ENCODE measurements around the gene PCDHGA7. TPM values are rescaled to one million over a fixed set of nuclear protein-coding genes. Genes with fewer than 3 reads are reported as not detected.

Gene PCDHGA7
- total RNA-seq, 2 donors from 2014 or later = 0.40 to 1.9 TPM

GRCh38 chr5:141356133-141356532, 26.4 kb upstream of the PCDHGA7 start:
- no peak for TF ChIP-seq CTCF (conservative IDR thresholded peaks at IDR 0.05)
- Histone ChIP-seq H3K27me3 (ENCODE audit: control insufficient read depth, insufficient read depth, low read length, poor library complexity, severe bottlenecking) (no peaks in the 10 kb centered on the region), H3K4me3 (ENCODE audit: low read length) (no peak overlapping the region), H3K36me3 (ENCODE audit: control insufficient read depth, insufficient read depth, low read length) (no peaks in the 10 kb centered on the region), H3K9me3 (ENCODE audit: control insufficient read depth, low read length) (peaks cover 66% of the 10 kb centered on the region), H3K4me1 (ENCODE audit: control insufficient read depth, insufficient read depth, low read length) (no peaks in the 10 kb centered on the region), H3K9ac (ENCODE audit: extremely low read depth, low read length, poor library complexity, severe bottlenecking) (no peak overlapping the region), H3K27ac (ENCODE audit: low read depth, low read length) (no peak overlapping the region)
- H3K4me1 Mint-ChIP-seq = no peaks in the 10 kb centered on the region
- peaks cover 68% of the 10 kb centered on the region for H3K9me3 Mint-ChIP-seq
- H3K4me3 Mint-ChIP-seq = no peak overlapping the region
- WGBS, 2 experiments (ENCODE audit: insufficient coverage in 1 of 2, insufficient read length in 1 of 2) = 80 to 96% methylated on average over 4 to 5 of the region's 5 CpGs
- no peaks in the 10 kb centered on the region for H3K27me3 Mint-ChIP-seq (ENCODE audit: insufficient read depth)
- peaks cover 57% of the 10 kb centered on the region for H3K36me3 Mint-ChIP-seq (ENCODE audit: low read depth)
- H3K27ac Mint-ChIP-seq = no peak overlapping the region
- no peak for DNase-seq

- Histone ChIP-seq H3K27ac (ENCODE audit: low read depth, low read length) (no peak overlapping the region), H3K4me3 (ENCODE audit: low read length) (no peak overlapping the region), H3K9ac (ENCODE audit: extremely low read depth, low read length, poor library complexity, severe bottlenecking) (no peak overlapping the region), H3K9me3 (ENCODE audit: control insufficient read depth, low read length) (peaks cover 65% of the 10 kb centered on the region), H3K36me3 (ENCODE audit: control insufficient read depth, insufficient read depth, low read length) (no peaks in the 10 kb centered on the region), H3K27me3 (ENCODE audit: control insufficient read depth, insufficient read depth, low read length, poor library complexity, severe bottlenecking) (no peaks in the 10 kb centered on the region), H3K4me1 (ENCODE audit: control insufficient read depth, insufficient read depth, low read length) (no peaks in the 10 kb centered on the region)
- Mint-ChIP-seq H3K4me3 (no peak overlapping the region), H3K27me3 (ENCODE audit: insufficient read depth) (no peaks in the 10 kb centered on the region), H3K4me1 (no peaks in the 10 kb centered on the region), H3K9me3 (peaks cover 69% of the 10 kb centered on the region), H3K27ac (no peak overlapping the region), H3K36me3 (ENCODE audit: low read depth) (peaks cover 55% of the 10 kb centered on the region)
- 94 to 98% methylated on average over 18 to 19 of the region's 19 CpGs for WGBS, 2 experiments (ENCODE audit: insufficient coverage in 1 of 2, insufficient read length in 1 of 2)
- DNase-seq = no peak
- no peak for TF ChIP-seq CTCF (conservative IDR thresholded peaks at IDR 0.05)
Observed at GRCh38 chr5:141356950-141357349, 25.6 kb upstream of the PCDHGA7 start.

GRCh38 chr5:141359790-141360426, 22.6 kb upstream of the PCDHGA7 start, which contains the start of gene PCDHGB2:
TSS of gene PCDHGB2 (plus strand) at chr5:141359994. CDS start at chr5:141360136, 142 bp downstream.
- Histone ChIP-seq H3K9me3 (ENCODE audit: control insufficient read depth, low read length) (peaks cover 61% of the 10 kb centered on the region), H3K27ac (ENCODE audit: low read depth, low read length) (no peak within 1 kb of the TSS), H3K4me1 (ENCODE audit: control insufficient read depth, insufficient read depth, low read length) (no peaks in the 10 kb centered on the region), H3K4me3 (ENCODE audit: low read length) (no peak within 1 kb of the TSS), H3K9ac (ENCODE audit: extremely low read depth, low read length, poor library complexity, severe bottlenecking) (no peak within 1 kb of the TSS), H3K27me3 (ENCODE audit: control insufficient read depth, insufficient read depth, low read length, poor library complexity, severe bottlenecking) (no peaks in the 10 kb centered on the region), H3K36me3 (ENCODE audit: control insufficient read depth, insufficient read depth, low read length) (no peaks in the 10 kb centered on the region)
- H3K4me1 Mint-ChIP-seq = no peaks in the 10 kb centered on the region
- H3K27me3 Mint-ChIP-seq (ENCODE audit: insufficient read depth) = no peaks in the 10 kb centered on the region
- peaks cover 56% of the 10 kb centered on the region for H3K36me3 Mint-ChIP-seq (ENCODE audit: low read depth)
- peak; percentile 63 for DNase-seq
- peak; percentile 72 for TF ChIP-seq CTCF (conservative IDR thresholded peaks at IDR 0.05)
- 88 to 90% methylated on average over 21 to 24 of the region's 24 CpGs for WGBS, 2 experiments (ENCODE audit: insufficient coverage in 1 of 2, insufficient read length in 1 of 2)
- no peak within 1 kb of the TSS for H3K27ac Mint-ChIP-seq
- no peak within 1 kb of the TSS for H3K4me3 Mint-ChIP-seq
- H3K9me3 Mint-ChIP-seq = peaks cover 77% of the 10 kb centered on the region
